Measurements from ENCODE around the gene ZXDC.
A peak's percentile ranks its signal among the peaks of the same experiment; 100 is the strongest.

ZXDC gene

DNA sequence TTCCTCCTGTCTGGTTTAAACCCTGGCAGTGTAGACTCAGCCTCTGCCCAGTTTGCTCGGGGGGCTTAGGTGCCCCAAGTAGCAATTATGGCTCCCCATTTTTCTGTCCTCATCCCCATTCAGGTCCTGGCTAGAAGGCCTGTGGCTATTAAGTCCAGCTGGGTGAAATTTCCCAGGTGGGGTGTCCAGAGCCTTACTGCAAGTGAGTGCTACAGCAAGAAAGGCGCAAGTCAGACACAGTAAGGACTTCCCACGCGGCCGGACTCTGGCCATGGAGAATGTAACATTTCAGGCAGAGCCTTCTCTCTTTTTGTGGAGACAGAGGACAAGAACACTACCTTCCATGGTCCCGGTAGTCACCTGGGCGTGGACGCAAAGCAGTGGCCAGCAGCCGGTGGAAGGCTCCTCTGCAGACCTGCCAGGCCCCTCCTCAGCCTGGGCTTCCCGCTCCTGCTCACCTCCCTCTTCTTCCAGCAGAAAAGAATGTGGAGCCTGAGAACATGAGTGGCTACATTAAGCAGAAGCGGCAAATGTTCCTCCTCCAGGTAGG, 57.6 kb downstream of the ZXDC start:
- peaks cover 0 to 65% of the 10 kb centered on the region in 2 donors for H3K27me3 ChIP-seq
- TF ChIP-seq, protein P1, sequence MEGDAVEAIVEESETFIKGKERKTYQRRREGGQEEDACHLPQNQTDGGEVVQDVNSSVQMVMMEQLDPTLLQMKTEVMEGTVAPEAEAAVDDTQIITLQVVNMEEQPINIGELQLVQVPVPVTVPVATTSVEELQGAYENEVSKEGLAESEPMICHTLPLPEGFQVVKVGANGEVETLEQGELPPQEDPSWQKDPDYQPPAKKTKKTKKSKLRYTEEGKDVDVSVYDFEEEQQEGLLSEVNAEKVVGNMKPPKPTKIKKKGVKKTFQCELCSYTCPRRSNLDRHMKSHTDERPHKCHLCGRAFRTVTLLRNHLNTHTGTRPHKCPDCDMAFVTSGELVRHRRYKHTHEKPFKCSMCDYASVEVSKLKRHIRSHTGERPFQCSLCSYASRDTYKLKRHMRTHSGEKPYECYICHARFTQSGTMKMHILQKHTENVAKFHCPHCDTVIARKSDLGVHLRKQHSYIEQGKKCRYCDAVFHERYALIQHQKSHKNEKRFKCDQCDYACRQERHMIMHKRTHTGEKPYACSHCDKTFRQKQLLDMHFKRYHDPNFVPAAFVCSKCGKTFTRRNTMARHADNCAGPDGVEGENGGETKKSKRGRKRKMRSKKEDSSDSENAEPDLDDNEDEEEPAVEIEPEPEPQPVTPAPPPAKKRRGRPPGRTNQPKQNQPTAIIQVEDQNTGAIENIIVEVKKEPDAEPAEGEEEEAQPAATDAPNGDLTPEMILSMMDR (IDR thresholded peaks at IDR 0.05) = no peak
- intact Hi-C loops (cut with DNase I; ENCODE audit: low total_unique reads) = no loop called here
- no peak overlapping the region for H3K27ac ChIP-seq
- no peak overlapping the region for H3K4me3 ChIP-seq
- H3K4me1 ChIP-seq = no peaks in the 10 kb centered on the region
- H3K36me3 ChIP-seq = no peaks in the 10 kb centered on the region
- peak in 1 of 2 donors; percentile 46 for DNase-seq
- no peaks in the 10 kb centered on the region for H3K9me3 ChIP-seq

DNA sequence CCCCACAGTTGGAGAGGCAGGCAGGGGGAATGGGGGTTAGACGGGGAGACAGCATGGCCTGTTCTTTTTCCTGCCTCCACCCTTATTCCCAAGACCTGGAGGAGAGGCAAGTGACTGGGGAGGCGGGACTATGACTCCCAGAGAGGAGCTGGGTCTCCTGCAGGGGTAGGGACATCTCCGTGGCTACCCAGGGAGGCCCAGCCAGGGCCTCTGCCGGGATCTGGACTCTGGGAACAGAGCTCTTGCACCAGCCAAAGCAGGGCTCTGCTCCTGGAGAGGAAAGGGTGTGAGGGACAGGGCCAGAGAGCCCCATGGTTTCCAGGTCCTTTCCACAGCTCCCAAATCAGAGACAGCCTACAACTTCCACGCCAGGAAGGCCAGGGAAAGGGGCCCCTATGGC, 58.2 kb downstream of the ZXDC start:
- TF ChIP-seq, protein P1 (IDR thresholded peaks at IDR 0.05) = no peak
- peak in 1 of 2 donors; percentile 47 for DNase-seq
- Histone ChIP-seq H3K27me3 (peaks cover 0 to 70% of the 10 kb centered on the region in 2 donors), H3K9me3 (no peaks in the 10 kb centered on the region), H3K27ac (no peak overlapping the region), H3K4me3 (no peak overlapping the region), H3K4me1 (no peaks in the 10 kb centered on the region), H3K36me3 (no peaks in the 10 kb centered on the region)
- intact Hi-C loops (cut with DNase I; ENCODE audit: low total_unique reads) = no loop called here

DNA sequence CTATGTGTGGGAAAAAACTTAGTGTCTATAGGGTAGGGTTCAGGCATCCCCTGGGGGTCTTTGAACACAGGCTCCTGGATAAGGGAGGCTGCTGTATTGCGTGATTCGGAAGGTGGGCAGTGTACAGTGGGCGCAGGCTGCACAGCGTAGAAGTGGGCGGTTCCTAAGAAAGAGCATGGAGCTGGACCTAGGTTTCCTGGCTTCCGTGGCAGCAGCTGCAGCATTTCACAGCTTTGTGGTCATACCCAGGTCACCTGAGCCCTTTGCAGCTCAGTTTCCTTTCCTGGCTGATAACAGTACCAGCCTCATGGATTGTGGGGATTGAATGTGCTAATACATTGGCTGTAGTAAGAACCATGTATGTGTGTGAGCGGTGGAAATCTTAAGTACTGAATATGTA, 58.7 kb downstream of the ZXDC start:
- TF ChIP-seq, protein P1 (IDR thresholded peaks at IDR 0.05) = no peak
- intact Hi-C loops (cut with DNase I; ENCODE audit: low total_unique reads) = no loop called here

DNA sequence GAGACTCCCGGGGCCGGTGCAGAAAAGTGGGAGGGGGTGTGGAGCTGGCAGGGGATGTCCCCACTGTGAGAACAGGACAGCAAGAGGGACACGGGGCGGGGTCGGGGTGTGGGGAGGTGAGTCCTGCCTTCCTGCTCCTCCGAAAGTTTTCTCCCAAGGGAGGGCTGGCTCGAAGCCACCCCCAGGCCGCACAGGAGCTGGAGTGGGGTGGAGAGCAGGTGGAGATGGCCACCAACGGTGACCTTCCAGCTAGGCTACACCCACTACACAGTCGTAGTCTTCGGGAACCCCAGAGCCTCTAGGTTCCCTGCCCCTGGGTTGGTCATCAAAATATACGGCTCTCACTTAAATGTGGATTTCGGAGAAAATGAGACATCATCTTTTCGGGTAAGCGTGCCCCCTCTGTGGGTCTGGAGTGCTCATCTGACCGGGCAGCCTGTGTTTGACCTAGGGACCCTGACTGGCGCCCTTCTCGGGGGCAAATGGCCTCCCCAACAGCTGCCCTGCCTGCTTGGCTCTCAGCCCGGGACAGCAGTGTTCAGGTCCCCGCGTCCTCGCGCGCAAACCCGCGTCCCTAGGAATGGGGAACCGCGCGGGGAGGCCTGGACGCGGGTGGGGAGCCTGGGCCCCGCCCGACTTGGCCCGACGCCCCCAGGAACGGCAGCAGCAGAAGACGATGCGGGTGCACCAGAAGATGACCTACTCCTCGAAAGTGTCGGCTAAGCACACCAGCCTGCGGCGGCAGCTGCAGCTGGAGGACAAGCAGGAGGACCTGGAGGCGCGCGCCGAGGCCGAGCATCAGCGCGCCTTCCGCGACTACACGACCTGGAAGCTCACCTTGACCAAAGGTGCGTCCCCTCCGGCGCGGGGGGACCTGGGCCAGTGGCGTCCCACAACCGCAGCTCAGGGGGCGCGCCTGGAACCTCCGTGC, 59.8 kb downstream of the ZXDC start:
- DNase-seq = peak in 1 of 2 donors; percentile 56
- Histone ChIP-seq H3K27ac (no peak overlapping the region), H3K4me3 (no peak overlapping the region), H3K36me3 (no peaks in the 10 kb centered on the region), H3K27me3 (peaks cover 0 to 71% of the 10 kb centered on the region in 2 donors), H3K4me1 (no peaks in the 10 kb centered on the region), H3K9me3 (no peaks in the 10 kb centered on the region)
- TF ChIP-seq, protein P1 (IDR thresholded peaks at IDR 0.05) = no peak
- intact Hi-C loops (cut with DNase I; ENCODE audit: low total_unique reads) = no loop called here

More for the DNA sequence above, 58.7 kb downstream of the ZXDC start:
- no peak overlapping the region for H3K27ac ChIP-seq
- H3K36me3 ChIP-seq = no peaks in the 10 kb centered on the region
- DNase-seq = no peak
- H3K9me3 ChIP-seq = no peaks in the 10 kb centered on the region
- no peak overlapping the region for H3K4me3 ChIP-seq
- peaks cover 0 to 71% of the 10 kb centered on the region in 2 donors for H3K27me3 ChIP-seq
- no peaks in the 10 kb centered on the region for H3K4me1 ChIP-seq

DNA sequence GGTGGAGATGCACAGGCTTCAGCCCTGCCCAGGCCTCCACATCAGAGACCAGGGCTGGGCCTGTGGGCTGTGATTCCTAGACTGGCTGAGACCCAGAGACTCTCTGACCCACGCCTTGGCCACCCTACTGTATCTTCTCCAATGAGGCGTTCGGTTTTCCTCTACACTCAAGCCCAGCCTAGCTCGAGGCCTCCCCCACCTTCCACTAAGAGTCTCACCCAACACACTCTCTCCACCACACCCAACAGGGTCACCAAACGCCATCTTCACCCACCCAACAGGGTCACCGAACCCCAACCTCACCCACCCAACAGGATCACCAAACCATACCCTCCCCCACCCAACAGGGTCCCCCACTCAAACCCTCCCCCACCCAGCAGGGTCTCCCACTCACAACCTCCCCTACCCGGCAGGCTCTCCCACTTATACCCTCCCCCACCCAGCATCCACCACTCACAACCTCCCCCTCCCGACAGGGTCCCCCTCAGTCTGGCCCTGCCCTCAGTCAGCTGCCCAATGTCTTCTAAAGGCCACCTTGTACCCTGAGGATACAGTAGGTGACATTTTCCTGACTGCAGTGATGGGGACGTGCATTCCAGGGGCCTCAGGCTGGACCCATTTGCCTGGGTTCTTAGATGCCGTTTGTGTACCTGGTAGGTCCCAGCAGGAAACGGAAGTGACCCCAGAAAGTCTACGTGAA, 60.6 kb downstream of the ZXDC start:
- peaks cover 0 to 67% of the 10 kb centered on the region in 2 donors for H3K27me3 ChIP-seq
- H3K27ac ChIP-seq = no peak overlapping the region
- peak in 1 of 2 donors; percentile 32 for DNase-seq

More for the DNA sequence above, 60.6 kb downstream of the ZXDC start:
- no peaks in the 10 kb centered on the region for H3K36me3 ChIP-seq
- H3K4me3 ChIP-seq = no peak overlapping the region
- intact Hi-C loops (cut with DNase I; ENCODE audit: low total_unique reads) = no loop called here
- H3K9me3 ChIP-seq = no peaks in the 10 kb centered on the region
- H3K4me1 ChIP-seq = no peaks in the 10 kb centered on the region
- TF ChIP-seq, protein P1 (IDR thresholded peaks at IDR 0.05) = no peak
